IMR-90 (cell line): Measurements from ENCODE around the gene SIPA1L3. TPM values are rescaled to one million over a fixed set of nuclear protein-coding genes. Genes with fewer than 3 reads are reported as not detected.

ENCODE experiments used
- ATAC-seq: fragments of 200-7000 bp; cut with Tn5 transposase; 2 replicates; pipeline ENCODE4 v1.9.1; 2020; ENCODE audit warnings: low read depth, mild to moderate bottlenecking, moderate library complexity
- BruUV-seq: library from RNA; stranded (reverse); fragments of 400-500 nt; replicated peaks from 2 replicates; lab custom pipeline; 2021; lab: Mats Ljungman, UMichigan
- CTCF ChIA-PET: fragments of 300-600 bp; formaldehyde crosslinking; extraction: SDS; loops from one replicate; lab custom pipeline; 2021; ENCODE audit warnings: antibody characterized with exemption; lab: Yijun Ruan, JAX
- POLR2A ChIA-PET: fragments of 300-600 bp; sonication (Branson Sonifier 250); formaldehyde crosslinking; loops from one replicate; lab custom pipeline; 2022; ENCODE audit warnings: antibody characterized with exemption; ENCODE audit not compliant: unreplicated experiment; lab: Charles Lee
- DNase-seq: peaks from one replicate; pipeline ENCODE4 v3.0.0; 2013
- H2AFZ ChIP-seq: replicated peaks from 2 replicates; pipeline ENCODE3; 2013; ENCODE audit warnings: low read length, mild to moderate bottlenecking; ENCODE audit not compliant: poor library complexity
- H2AK5ac ChIP-seq: 2 replicates; pipeline ENCODE4 v1.6.1; 2013; ENCODE audit warnings: low read depth, low read length, inconsistent platforms
- H2AK9ac ChIP-seq: replicated peaks from 2 replicates; pipeline ENCODE3; 2013; ENCODE audit warnings: mild to moderate bottlenecking, low read depth, low read length, moderate library complexity; ENCODE audit not compliant: poor library complexity
- H2BK120ac ChIP-seq: 2 replicates; pipeline ENCODE4 v1.6.1; 2013; ENCODE audit warnings: low read depth, low read length, inconsistent platforms
- H2BK15ac ChIP-seq: 3 replicates; pipeline ENCODE4 v1.6.1; 2013; ENCODE audit warnings: low read depth, low read length, inconsistent platforms
- H2BK20ac ChIP-seq: 2 replicates; pipeline ENCODE4 v1.6.1; 2013; ENCODE audit warnings: low read depth, mild to moderate bottlenecking, inconsistent platforms, low read length, moderate library complexity
- H2BK5ac ChIP-seq: 2 replicates; pipeline ENCODE4 v1.6.1; 2013; ENCODE audit warnings: mild to moderate bottlenecking, low read depth, low read length, inconsistent platforms; ENCODE audit not compliant: poor library complexity, severe bottlenecking
- H3K14ac ChIP-seq: replicated peaks from 2 replicates; pipeline ENCODE4 v1.6.1; 2013; ENCODE audit warnings: low read depth, low read length, inconsistent platforms
- H3K18ac ChIP-seq: 2 replicates; pipeline ENCODE4 v1.6.1; 2013; ENCODE audit warnings: low read depth, low read length, control low read depth
- H3K23ac ChIP-seq: 2 replicates; pipeline ENCODE4 v1.6.1; 2013; ENCODE audit warnings: low read depth, low read length, inconsistent platforms
- H3K27ac ChIP-seq: 2 replicates; pipeline ENCODE4 v1.5.1; 2013; ENCODE audit warnings: mild to moderate bottlenecking, control low read depth, low read length; ENCODE audit not compliant: insufficient read depth
- H3K27me3 ChIP-seq: 2 replicates; pipeline ENCODE4 v1.6.1; 2013; ENCODE audit warnings: low read length; ENCODE audit not compliant: control insufficient read depth, insufficient read depth
- H3K36me3 ChIP-seq: 2 replicates; pipeline ENCODE4 v1.6.1; 2013; ENCODE audit warnings: low read length, mixed read lengths; ENCODE audit not compliant: control insufficient read depth, insufficient read depth
- H3K4ac ChIP-seq: 2 replicates; pipeline ENCODE4 v1.6.1; 2013; ENCODE audit warnings: low read depth, low read length, inconsistent platforms
- H3K4me1 ChIP-seq: 2 replicates; pipeline ENCODE4 v1.6.1; 2013; ENCODE audit warnings: low read length, mixed read lengths; ENCODE audit not compliant: control insufficient read depth, insufficient read depth
- H3K4me2 ChIP-seq: 2 replicates; pipeline ENCODE4 v1.6.1; 2013; ENCODE audit warnings: low read depth, mild to moderate bottlenecking, control low read depth, low read length, moderate library complexity
- H3K4me3 ChIP-seq: 2 replicates; pipeline ENCODE4 v1.5.1; 2013; ENCODE audit warnings: low read depth, mild to moderate bottlenecking, control low read depth, low read length, moderate library complexity; ENCODE audit not compliant: insufficient read depth
- H3K56ac ChIP-seq: 2 replicates; pipeline ENCODE4 v1.6.1; 2013; ENCODE audit warnings: low read length, inconsistent platforms; ENCODE audit not compliant: insufficient read depth; ENCODE audit errors: extremely low read depth
- H3K79me1 ChIP-seq, 2 experiments: 2 replicates each; pipeline ENCODE4 v1.6.1; 2013; ENCODE audit warnings: low read length in 2 of 2, inconsistent platforms in 1 of 2, low read depth in 1 of 2
- H3K9ac ChIP-seq: 2 replicates; pipeline ENCODE4 v1.6.1; 2013; ENCODE audit warnings: low read depth, low read length, control low read depth
- H3K9me1 ChIP-seq: 2 replicates; pipeline ENCODE4 v1.6.1; 2013; ENCODE audit warnings: low read length, inconsistent platforms; ENCODE audit not compliant: insufficient read depth
- H3K9me3 ChIP-seq: 2 replicates; pipeline ENCODE4 v1.6.1; 2013; ENCODE audit warnings: low read length; ENCODE audit not compliant: control insufficient read depth, insufficient read depth
- H4K20me1 ChIP-seq: 2 replicates; pipeline ENCODE4 v1.6.1; 2013; ENCODE audit warnings: low read length, inconsistent platforms; ENCODE audit not compliant: insufficient read depth
- H4K5ac ChIP-seq: 2 replicates; pipeline ENCODE4 v1.6.1; 2013; ENCODE audit warnings: mild to moderate bottlenecking, low read depth, low read length, control low read depth
- H4K8ac ChIP-seq, 2 experiments: 2 replicates each; pipeline ENCODE4 v1.6.1; 2013; ENCODE audit warnings: low read depth in 2 of 2, low read length in 2 of 2, control low read depth in 1 of 2, inconsistent platforms in 1 of 2
- H4K91ac ChIP-seq: 2 replicates; pipeline ENCODE4 v1.6.1; 2013; ENCODE audit warnings: low read depth, low read length, inconsistent platforms; ENCODE audit not compliant: insufficient read depth
- CHD1 ChIP-seq: IDR thresholded peaks from 2 replicates; pipeline ENCODE4 v1.6.1; 2012; ENCODE audit warnings: low read depth, low read length, improper control_type of control experiment
- POLR2A ChIP-seq: IDR thresholded peaks from 2 replicates; pipeline ENCODE4 v1.6.1; 2012; ENCODE audit warnings: mild to moderate bottlenecking, low read depth, low read length
- RFX5 ChIP-seq: IDR thresholded peaks from 2 replicates; pipeline ENCODE4 v1.8.0; 2012; ENCODE audit warnings: low read depth, mild to moderate bottlenecking, low read length, moderate library complexity
- USF2 ChIP-seq: fragments of 150-350 bp; IDR thresholded peaks from 2 replicates; pipeline ENCODE4 v1.6.1; 2017; ENCODE audit warnings: mild to moderate bottlenecking, antibody characterized with exemption, low read length, low read depth
- WGBS, 2 experiments: methylation state at CpG; one replicate each; pipeline versions ENCODE4 v1.1.5 to v1.1.7; 2013; ENCODE audit warnings: missing lambda C conversion rate in 2 of 2; ENCODE audit not compliant: insufficient read length in 1 of 2; ENCODE audit errors: extremely low coverage in 2 of 2; 5-methylcytosine and 5-hydroxymethylcytosine counted together
- dilution Hi-C: fragments of 300-500 bp; cut with HindIII; formaldehyde crosslinking; loops from one replicate; pipeline ENCODE4 v1.14.3; 2018; ENCODE audit warnings: low sequenced_read_pairs; ENCODE audit not compliant: unreplicated experiment
- in situ Hi-C: fragments of 300-500 bp; cut with MboI; formaldehyde crosslinking; loops from 3 replicates; pipeline ENCODE4 v1.14.3; 2019; ENCODE audit warnings: low sequenced_read_pairs, inconsistent platforms, mixed read lengths
- intact Hi-C: fragments of 100-400 bp; cut with micrococcal nuclease; formaldehyde crosslinking; loops from 2 replicates; pipeline ENCODE4 v1.10.0; 2022
- polyA plus RNA-seq, 3 experiments: library from polyadenylated mRNA; depleted of rRNA; stranded (reverse); fragments of >200 nt; gene quantifications; 2 replicates each; pipeline ENCODE4 v1.2.3, GENCODE V29; 2012; ENCODE audit warnings: low replicate concordance in 1 of 3
- total RNA-seq: library from RNA; depleted of rRNA; stranded (reverse); fragments of >200 nt; gene quantifications from 2 replicates; pipeline ENCODE4 v1.2.3, GENCODE V29; 2012

The SIPA1L3 gene
- total and polyA plus RNA-seq, 2 of the 4 experiments (the other 2 are of a cell fraction), result 4.1 to 9.4 TPM

DNA sequence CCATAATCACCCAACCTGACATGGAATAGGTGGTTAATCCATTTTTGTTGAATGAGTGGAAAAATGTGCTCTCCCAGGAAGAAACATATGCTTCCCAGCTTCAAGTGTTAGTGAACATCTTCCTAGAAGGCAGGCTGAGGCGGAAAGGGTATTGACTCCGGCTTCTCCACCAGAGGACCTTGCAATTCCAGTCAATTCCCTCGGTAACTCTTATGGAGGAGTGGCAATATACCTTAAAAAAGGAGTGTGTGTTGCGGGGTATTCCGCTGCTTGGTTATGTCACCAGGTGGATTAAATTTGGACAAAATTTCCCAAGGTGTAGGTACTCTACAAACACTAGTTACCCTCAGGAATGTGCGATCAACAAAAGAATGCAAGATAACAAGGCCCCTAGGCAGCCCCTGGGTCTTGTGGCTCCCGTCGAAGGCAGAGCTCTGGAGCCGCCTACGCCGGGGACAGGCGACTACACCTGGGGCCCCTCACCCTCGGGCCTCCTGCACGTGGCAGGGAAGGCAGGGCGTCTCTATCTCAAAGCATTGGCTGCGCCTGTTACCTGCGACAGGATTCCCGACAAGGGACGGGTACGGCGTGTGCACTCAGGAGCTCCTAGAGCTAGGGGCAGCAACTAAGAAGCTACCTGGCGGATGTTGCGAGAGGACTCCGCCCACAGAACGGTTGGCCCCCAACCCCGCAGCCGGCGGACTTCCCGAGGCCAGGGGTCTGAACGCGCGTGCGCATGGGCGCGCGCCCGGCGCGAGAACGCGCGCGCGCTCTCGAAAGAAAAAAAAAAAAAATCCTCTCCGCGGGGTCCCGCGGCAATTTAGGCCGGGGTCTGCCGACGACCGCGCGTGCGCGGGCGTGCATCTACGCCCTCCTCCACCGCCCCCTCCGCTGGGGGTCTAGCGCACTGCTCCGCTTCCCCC, 801 bp upstream of the SIPA1L3 start, which contains the start of gene WDR87:
TSS of gene WDR87 (minus strand) at position 649 of the 923 bp plus-strand sequence. CDS start 8,355 bp downstream, outside the sequence.
- H4K8ac ChIP-seq, result peak within 1 kb of the TSS; percentile 86 to 93
- no TSS peak for BruUV-seq
- TF ChIP-seq POLR2A (no peak), RFX5 (no peak), CHD1 (0 out of 2 replicates have a peak, but pooled peaks have one; percentile 28), USF2 (no peak)

More for the DNA sequence above, 801 bp upstream of the SIPA1L3 start, which contains the start of gene WDR87:
- H3K4ac ChIP-seq, result peak within 1 kb of the TSS; percentile 91
- H3K9me1 ChIP-seq, result peaks cover 10% of the 10 kb centered on the region; the same call in 1 of the 2 replicates
- CTCF ChIA-PET, result interaction anchor here (0.7 to 1.6 kb wide), 3 partner anchors 80 to 97 kb away, joined by 3 to 4 read pairs (median 4); no protein-coding TSS in a partner anchor
- H4K91ac ChIP-seq, result peak within 1 kb of the TSS; percentile 79
- H3K9ac ChIP-seq, result peak within 1 kb of the TSS; percentile 84
- DNase-seq (no peak), ATAC-seq (no peak)
- peak within 1 kb of the TSS; percentile 67 for H2AK5ac ChIP-seq
- peak within 1 kb of the TSS; percentile 29 for H3K18ac ChIP-seq
- in situ Hi-C loops, result loop anchor here (5.0 kb wide), 1 partner anchor 191 kb away; no protein-coding TSS in a partner anchor
- peaks cover 14% of the 10 kb centered on the region; the same call in 1 of the 2 replicates for H4K20me1 ChIP-seq
- POLR2A ChIA-PET, result interaction anchor here (2.0 kb wide), 1 partner anchor 97 kb away, joined by 7 read pairs; no protein-coding TSS in a partner anchor
- H2BK15ac ChIP-seq, result peak within 1 kb of the TSS; percentile 84; the same call in 1 of the 3 replicates
- H3K14ac ChIP-seq, result peak within 1 kb of the TSS; percentile 95
- dilution Hi-C loops, result no loop called here
- H2BK120ac ChIP-seq, result peak within 1 kb of the TSS; percentile 71
- peak within 1 kb of the TSS; percentile 99 for H3K23ac ChIP-seq
- intact Hi-C loops, result loop anchor here (2.0 kb wide), 1 partner anchor 25 kb away; no protein-coding TSS in a partner anchor
- no peaks in the 10 kb centered on the region for H3K36me3 ChIP-seq
- WGBS, 2 experiments, result 5% methylated on average over 38 of the region's 63 CpGs; no CpG with 5 or more reads in 1 of the 2 experiments
- H2BK20ac ChIP-seq, result peak within 1 kb of the TSS; percentile 37; the same call in 1 of the 2 replicates
- no peaks in the 10 kb centered on the region for H3K27me3 ChIP-seq
- peak within 1 kb of the TSS; percentile 74 for H2AK9ac ChIP-seq
- peak within 1 kb of the TSS; percentile 63; the same call in 1 of the 2 replicates for H3K56ac ChIP-seq
- peak within 1 kb of the TSS; percentile 69 for H3K27ac ChIP-seq
- H3K4me1 ChIP-seq, result peaks cover 5% of the 10 kb centered on the region; the same call in 1 of the 2 replicates
- H2BK5ac ChIP-seq, result peak within 1 kb of the TSS; percentile 72
- H2AFZ ChIP-seq, result peak within 1 kb of the TSS; percentile 100
- peaks cover 7 to 45% of the 10 kb centered on the region in 2 experiments; a peak in 2 of 4 replicates for H3K79me1 ChIP-seq
- no peaks in the 10 kb centered on the region for H3K9me3 ChIP-seq
- peak within 1 kb of the TSS; percentile 95 for H3K4me2 ChIP-seq
- peak within 1 kb of the TSS; percentile 84 for H3K4me3 ChIP-seq
- H4K5ac ChIP-seq, result peak within 1 kb of the TSS; percentile 77
